ENCODE data around the gene HIVEP1. TPM values are rescaled to one million over a fixed set of nuclear protein-coding genes. Genes with fewer than 3 reads are reported as not detected.

The HIVEP1 gene
- total RNA-seq, 1 experiment from 2014 or later, result 24.2 TPM

DNA sequence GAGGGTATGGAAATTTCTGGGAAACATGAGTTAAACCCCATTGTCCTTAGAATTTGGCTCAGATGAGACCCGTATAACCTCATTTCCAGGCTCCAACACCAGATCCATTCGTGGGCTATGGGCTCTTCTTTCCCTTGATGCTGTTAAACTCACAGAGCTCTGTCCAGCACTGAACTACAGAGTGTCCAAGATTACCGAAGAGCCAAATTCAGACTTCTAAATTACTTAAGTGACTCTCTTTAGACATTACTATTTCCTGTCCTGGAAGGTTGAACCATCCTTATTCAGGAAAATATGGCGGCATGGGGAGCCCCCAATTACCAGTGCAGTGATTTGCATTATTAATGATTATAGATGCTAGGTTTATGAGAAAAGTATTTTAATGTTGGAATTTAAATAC is 153.2 kb downstream of the HIVEP1 start:
- POLR2A ChIA-PET (ENCODE audit: unreplicated experiment), result no interaction called here

DNA sequence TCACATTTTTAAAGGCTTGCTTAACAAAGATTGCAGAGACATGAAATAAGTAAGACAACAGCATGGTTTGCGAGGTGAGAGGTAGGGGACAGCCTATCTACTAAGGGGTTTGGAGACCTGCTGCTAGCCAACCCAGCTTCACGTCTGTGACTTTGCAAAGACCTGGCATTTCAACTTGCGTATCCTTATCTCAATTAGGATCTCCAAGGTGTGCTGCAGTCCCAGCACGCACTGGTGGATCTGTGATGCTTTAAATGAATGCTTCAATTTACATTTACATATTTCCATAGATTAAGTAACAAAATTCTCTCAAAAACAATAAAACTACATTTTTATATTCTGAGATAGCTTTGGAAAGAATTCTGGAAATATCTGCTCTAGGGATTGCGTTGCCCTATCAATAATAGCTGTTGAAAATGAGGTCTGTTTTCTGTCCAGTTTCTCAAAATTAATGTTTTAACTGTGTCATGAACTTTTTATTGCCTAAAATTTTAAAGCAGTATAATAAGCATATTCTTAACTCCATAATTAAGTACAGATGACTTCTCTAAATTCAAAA is 153.7 kb downstream of the HIVEP1 start:
- Histone ChIP-seq H3K27me3 (ENCODE audit: insufficient read depth, low read depth) (no peaks in the 10 kb centered on the region), H3K9me3 (ENCODE audit: insufficient read depth, low read depth) (no peaks in the 10 kb centered on the region; the same call in 1 of the 2 replicates), H4K20me1 (ENCODE audit: insufficient read depth) (no peaks in the 10 kb centered on the region), H2AFZ (no peak overlapping the region), H3K36me3 (ENCODE audit: low read depth) (peaks cover 11% of the 10 kb centered on the region; the same call in 1 of the 2 replicates), H3F3A (ENCODE audit: insufficient read depth, low read depth) (peaks cover 12% of the 10 kb centered on the region), H3K4me2 (no peak overlapping the region), H3K4me1 (replicated peaks; ENCODE audit: insufficient read depth) (peaks cover 8% of the 10 kb centered on the region; the same call in 1 of the 2 replicates), H3K9me2 (ENCODE audit: insufficient read depth) (no peaks in the 10 kb centered on the region), H3K79me2 (ENCODE audit: low read depth) (no peaks in the 10 kb centered on the region), H3K4me3 (no peak overlapping the region), H3K27ac (no peak overlapping the region)
- CTCF ChIA-PET, result no interaction called here
- POLR2A ChIA-PET (ENCODE audit: unreplicated experiment), result no interaction called here
- TF ChIP-seq EZH2 (IDR thresholded peaks at IDR 0.05; ENCODE audit: low read depth), result no peak
- no peak for DNase-seq
- intact Hi-C loops (cut with micrococcal nuclease; ENCODE audit: unreplicated experiment), result no loop called here
- no TSS peak for BruUV-seq (replicated peaks)

More for the DNA sequence above, 153.2 kb downstream of the HIVEP1 start:
- no peak for DNase-seq
- CTCF ChIA-PET, result no interaction called here
- Histone ChIP-seq H3K79me2 (ENCODE audit: low read depth) (no peaks in the 10 kb centered on the region), H3K27ac (no peak overlapping the region), H3K4me3 (no peak overlapping the region), H3K4me1 (replicated peaks; ENCODE audit: insufficient read depth) (peaks cover 8% of the 10 kb centered on the region; the same call in 1 of the 2 replicates), H2AFZ (no peak overlapping the region), H3K27me3 (ENCODE audit: insufficient read depth, low read depth) (no peaks in the 10 kb centered on the region), H3K9me2 (ENCODE audit: insufficient read depth) (no peaks in the 10 kb centered on the region), H3K36me3 (ENCODE audit: low read depth) (peaks cover 11% of the 10 kb centered on the region; the same call in 1 of the 2 replicates), H3F3A (ENCODE audit: insufficient read depth, low read depth) (peaks cover 12% of the 10 kb centered on the region), H3K4me2 (no peak overlapping the region), H3K9me3 (ENCODE audit: insufficient read depth, low read depth) (no peaks in the 10 kb centered on the region; the same call in 1 of the 2 replicates), H4K20me1 (ENCODE audit: insufficient read depth) (no peaks in the 10 kb centered on the region)
- no peak for TF ChIP-seq EZH2 (IDR thresholded peaks at IDR 0.05; ENCODE audit: low read depth)
- TF ChIP-seq, protein P1, sequence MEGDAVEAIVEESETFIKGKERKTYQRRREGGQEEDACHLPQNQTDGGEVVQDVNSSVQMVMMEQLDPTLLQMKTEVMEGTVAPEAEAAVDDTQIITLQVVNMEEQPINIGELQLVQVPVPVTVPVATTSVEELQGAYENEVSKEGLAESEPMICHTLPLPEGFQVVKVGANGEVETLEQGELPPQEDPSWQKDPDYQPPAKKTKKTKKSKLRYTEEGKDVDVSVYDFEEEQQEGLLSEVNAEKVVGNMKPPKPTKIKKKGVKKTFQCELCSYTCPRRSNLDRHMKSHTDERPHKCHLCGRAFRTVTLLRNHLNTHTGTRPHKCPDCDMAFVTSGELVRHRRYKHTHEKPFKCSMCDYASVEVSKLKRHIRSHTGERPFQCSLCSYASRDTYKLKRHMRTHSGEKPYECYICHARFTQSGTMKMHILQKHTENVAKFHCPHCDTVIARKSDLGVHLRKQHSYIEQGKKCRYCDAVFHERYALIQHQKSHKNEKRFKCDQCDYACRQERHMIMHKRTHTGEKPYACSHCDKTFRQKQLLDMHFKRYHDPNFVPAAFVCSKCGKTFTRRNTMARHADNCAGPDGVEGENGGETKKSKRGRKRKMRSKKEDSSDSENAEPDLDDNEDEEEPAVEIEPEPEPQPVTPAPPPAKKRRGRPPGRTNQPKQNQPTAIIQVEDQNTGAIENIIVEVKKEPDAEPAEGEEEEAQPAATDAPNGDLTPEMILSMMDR (conservative IDR thresholded peaks at IDR 0.05), result no peak
- no TSS peak for BruUV-seq (replicated peaks)
- intact Hi-C loops (cut with micrococcal nuclease; ENCODE audit: unreplicated experiment), result no loop called here

DNA sequence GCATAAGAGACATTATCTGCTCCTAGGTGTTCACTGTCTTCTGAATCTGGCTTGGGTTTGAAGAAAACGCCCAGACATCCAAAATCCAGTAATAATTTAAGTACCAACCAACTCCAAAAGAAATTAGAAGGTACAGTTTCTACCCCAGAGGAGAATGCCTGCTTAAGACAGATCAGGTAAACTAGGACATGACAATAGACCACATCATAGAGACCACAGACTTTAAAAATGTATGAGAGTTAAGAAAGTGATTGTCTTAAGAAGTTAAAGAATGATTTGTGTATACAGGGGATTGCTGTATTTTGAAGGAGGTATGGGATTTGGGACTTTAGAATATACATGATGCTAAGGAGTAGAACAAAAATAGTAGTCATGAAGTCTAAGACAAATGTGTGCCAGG is 157.3 kb downstream of the HIVEP1 start:
- TF ChIP-seq, protein P1 (conservative IDR thresholded peaks at IDR 0.05), result no peak
- TF ChIP-seq EZH2 (IDR thresholded peaks at IDR 0.05; ENCODE audit: low read depth), result no peak
- POLR2A ChIA-PET (ENCODE audit: unreplicated experiment), result no interaction called here

More for the DNA sequence above, 157.3 kb downstream of the HIVEP1 start:
- Histone ChIP-seq H3K4me3 (no peak overlapping the region), H4K20me1 (ENCODE audit: insufficient read depth) (no peaks in the 10 kb centered on the region), H3K27me3 (ENCODE audit: insufficient read depth, low read depth) (no peaks in the 10 kb centered on the region), H3K27ac (no peak overlapping the region), H3K4me1 (replicated peaks; ENCODE audit: insufficient read depth) (peaks cover 4% of the 10 kb centered on the region; the same call in 1 of the 2 replicates), H2AFZ (no peak overlapping the region), H3K36me3 (ENCODE audit: low read depth) (no peaks in the 10 kb centered on the region), H3K9me3 (ENCODE audit: insufficient read depth, low read depth) (no peaks in the 10 kb centered on the region; the same call in 1 of the 2 replicates), H3K4me2 (no peak overlapping the region), H3F3A (ENCODE audit: insufficient read depth, low read depth) (peaks cover 12% of the 10 kb centered on the region), H3K9me2 (ENCODE audit: insufficient read depth) (no peaks in the 10 kb centered on the region), H3K79me2 (ENCODE audit: low read depth) (no peaks in the 10 kb centered on the region)
- no peak for DNase-seq
- intact Hi-C loops (cut with micrococcal nuclease; ENCODE audit: unreplicated experiment), result no loop called here
- BruUV-seq (replicated peaks), result no TSS peak
- CTCF ChIA-PET, result no interaction called here

Measured in PC-9 (cell line).